Smooth muscle cell of the brain vasculature (primary cell): Measurements from ENCODE around the gene PRIM2.
"Not testable (repeated sequence)": the region's sequence is repeated elsewhere in the genome, so short reads cannot be mapped to it uniquely, and the experiment has no call there.

Source experiments
- DNase-seq: peaks from one replicate; pipeline ENCODE4 v3.0.0-alpha.2; 2012; ENCODE audit warnings: low read depth, low spot score

Gene PRIM2

GRCh38 chr6:57365076-57365583 is 47.7 kb downstream of the PRIM2 start:
- not testable (repeated sequence) for DNase-seq

DNA sequence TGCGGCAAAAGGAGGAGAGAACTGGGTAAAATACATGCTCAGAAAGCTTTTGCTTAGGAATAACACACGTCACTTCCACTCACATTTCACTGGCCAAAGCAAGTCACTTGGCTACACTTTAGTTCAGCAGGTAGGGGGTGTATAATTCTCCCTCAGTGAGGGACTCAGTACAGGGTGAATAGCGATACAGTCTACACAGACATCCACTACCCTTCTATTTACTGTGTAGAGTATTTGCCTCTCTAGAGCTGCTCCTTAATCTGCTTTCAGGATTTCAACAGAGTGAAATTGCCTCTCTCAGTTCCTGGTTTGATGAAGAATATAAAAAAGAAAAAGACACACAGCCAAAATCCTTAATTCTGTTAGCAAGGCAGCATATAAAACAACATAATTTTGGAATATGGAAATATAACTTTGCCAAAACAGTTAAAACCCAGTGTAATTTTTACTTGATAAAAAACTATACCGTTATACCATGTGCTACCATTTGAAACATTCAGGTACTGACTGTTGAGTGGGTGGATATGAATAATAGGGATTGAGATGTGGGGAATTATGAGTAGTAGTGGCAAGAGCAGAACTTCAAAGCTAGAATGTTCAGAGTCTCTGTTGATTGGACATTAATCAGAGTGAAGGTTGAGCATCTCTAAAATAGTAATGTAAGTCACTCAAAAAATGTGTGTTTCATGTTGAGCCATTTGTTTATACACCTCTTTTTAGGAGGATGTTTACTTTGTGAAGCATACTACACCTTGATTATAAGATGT is 51.7 kb downstream of the PRIM2 start:
- not testable (repeated sequence) for DNase-seq

- DNase-seq, result not testable (repeated sequence)
These were observed 54.3 kb downstream of the PRIM2 start for GRCh38 chr6:57371779-57372178.

- not testable (repeated sequence) for DNase-seq
These were observed 57.3 kb downstream of the PRIM2 start for GRCh38 chr6:57374764-57375163.

DNA sequence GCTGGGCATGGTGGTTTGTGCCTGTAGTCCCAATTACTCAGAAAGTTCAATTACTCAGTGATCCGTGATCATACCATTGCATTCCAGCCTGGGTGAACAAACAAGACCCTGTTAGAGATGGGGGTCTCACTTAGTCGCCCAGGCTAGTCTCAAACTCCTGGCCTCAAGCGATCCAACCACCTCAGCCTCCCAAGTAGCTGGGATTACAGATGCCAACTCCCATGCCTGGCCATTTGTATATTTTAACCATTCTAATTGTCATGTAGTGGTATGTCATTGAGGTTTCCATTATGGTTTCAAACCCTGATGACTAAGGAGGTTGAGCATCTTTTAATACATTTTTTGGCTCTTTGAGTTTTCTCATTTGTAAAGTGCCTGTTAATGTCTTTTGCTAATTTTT is 58.7 kb downstream of the PRIM2 start:
- DNase-seq, result not testable (repeated sequence)

DNA sequence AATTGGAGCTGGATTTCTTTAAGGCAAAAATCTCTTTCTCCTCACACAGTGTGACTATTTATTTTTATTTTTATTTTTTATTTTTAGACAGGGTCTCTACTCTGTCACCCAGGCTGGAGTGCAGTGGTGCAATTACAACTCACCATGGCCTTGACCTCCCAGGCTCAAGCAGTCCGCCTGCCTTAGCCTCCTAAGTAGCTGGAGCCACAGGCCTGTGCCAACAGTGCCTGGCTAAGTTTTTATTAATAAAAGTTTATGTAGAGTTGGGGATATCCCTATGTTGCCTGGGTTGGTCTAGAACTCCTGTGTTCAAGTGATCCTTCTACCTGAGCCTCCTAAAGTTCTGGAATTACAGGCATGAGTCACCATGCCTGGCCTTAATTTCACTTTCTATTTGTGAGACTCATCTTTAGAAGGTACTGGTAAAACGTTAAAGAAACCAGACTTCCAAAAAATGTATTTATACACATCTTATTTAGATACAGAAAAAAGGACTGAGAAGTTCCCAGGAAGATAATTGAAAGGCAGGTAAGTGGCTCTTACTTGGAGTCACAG is 71.7 kb downstream of the PRIM2 start:
- DNase-seq, result not testable (repeated sequence)

DNA sequence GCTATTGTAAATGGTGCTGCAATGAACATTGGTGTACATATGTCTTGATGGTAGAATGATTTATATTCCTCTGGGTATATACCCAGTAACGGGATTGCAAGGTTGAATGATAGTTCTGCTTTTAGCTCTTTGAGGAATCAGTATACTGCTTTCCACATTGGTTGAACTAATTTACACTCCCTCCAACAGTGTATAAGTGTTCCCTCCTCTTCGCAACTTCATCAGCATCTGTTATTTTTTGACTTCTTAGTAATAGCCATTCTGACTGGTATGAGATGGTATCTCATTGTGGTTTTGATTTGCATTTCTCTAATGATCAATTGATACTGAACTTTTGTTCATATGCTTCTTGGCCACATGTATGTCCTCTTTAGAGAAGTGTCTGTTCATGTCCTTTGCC is 73.4 kb downstream of the PRIM2 start:
- DNase-seq, result not testable (repeated sequence)

DNA sequence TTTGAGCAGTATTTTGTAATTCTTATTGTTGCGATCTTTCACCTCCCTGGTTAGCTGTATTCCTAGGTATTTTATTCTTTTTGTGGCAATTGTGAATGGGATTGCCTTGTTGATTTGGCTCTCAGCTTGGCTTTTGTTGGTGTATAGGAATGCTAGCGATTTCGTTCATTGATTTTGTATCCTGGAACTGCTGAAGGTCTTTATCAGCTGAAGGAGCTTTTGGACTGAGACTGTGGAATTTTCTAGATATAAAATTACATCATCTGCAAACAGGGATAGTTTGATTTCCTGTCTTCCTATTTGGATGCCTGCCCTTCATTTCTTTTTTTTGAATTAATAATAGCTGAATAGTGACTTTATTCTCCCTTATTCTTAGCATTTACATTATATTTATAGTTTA is 74.6 kb downstream of the PRIM2 start:
- not testable (repeated sequence) for DNase-seq

- DNase-seq, result not testable (repeated sequence)
These were observed 101.9 kb downstream of the PRIM2 start for GRCh38 chr6:57419341-57419740.

DNA sequence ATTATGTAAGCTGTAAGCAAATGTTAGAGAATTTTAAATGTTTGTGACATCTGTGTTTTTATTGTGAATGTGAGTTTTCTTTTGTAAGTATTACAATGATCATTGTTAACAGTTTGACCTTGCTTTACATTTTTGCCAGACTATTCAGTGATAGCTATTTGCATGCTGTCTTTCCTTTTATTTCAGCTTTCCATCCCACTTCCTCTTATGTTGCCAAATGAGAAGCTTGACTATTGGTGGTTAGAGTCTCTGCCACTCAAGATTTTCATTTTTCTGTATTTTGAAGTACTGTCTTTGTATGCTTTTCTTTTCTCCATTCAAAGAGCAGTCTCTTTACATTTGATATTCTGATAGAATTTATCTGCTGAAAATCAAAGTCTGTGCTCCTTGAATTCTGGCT is 104.1 kb downstream of the PRIM2 start:
- DNase-seq, result no peak

DNA sequence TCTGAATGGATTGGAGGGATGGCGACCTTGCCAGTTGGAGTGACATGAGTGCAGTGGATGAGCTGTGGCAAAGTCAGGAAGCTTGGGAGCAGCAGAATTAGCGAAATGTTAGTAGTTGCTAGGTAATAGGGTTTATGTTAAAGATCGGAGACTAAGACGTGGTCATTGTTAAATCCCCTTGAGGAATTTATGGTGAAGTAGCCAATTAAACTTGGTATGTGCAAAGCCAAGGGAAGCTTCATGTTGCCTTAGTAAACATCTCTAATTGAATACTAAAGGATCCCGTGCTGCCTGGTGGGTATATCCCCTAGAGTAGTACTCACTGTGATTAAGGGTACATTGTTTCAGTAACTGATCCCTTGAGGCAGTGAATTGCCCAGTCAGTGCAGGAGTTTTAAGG is 106.0 kb downstream of the PRIM2 start:
- DNase-seq, result no peak

DNA sequence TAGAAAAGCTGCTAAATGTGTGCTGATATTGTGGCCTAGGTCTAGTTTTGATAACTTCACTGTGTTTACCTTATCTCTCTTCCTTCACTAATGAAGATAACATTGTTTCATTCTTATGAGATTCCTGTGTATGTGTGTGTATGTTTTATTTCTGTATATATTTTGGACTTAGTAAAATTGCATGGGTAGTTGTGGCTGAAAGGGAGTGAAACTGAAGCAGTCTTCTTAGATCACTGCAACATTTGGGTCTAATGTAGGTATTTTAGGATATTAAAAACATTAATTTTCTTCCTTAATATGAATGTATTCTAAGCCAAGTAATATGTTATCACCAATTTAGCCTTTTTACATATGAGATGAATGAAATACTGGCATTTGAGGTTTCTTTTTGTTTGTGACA is 114.3 kb downstream of the PRIM2 start:
- not testable (repeated sequence) for DNase-seq

DNA sequence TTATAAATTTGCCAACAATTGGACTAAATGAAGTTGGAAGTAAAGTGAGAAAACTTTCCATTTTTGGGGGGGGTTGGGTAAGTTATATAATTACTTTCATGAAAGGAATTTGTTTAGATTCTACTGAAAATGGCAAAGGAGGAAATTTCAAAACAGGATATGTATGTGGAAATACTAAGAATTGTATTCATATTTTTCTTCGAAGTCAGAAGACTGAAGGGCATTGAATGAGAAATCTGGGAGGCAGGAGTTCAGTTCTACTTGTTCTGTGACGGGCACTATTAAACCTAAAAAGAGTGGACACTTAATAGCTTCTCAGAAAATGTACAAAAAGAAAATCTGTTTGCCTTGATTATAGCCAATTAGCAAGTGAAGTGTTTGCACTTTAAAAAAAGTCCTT is 114.7 kb downstream of the PRIM2 start:
- no peak for DNase-seq

GRCh38 chr6:57432919-57433684 is 115.7 kb downstream of the PRIM2 start:
- no peak for DNase-seq

- DNase-seq, result not testable (repeated sequence)
These were observed 116.4 kb downstream of the PRIM2 start for GRCh38 chr6:57433790-57434189.

- no peak for DNase-seq
These were observed 117.5 kb downstream of the PRIM2 start for GRCh38 chr6:57434944-57435343.

GRCh38 chr6:57435475-57436160 is 118.2 kb downstream of the PRIM2 start:
- DNase-seq, result no peak

DNA sequence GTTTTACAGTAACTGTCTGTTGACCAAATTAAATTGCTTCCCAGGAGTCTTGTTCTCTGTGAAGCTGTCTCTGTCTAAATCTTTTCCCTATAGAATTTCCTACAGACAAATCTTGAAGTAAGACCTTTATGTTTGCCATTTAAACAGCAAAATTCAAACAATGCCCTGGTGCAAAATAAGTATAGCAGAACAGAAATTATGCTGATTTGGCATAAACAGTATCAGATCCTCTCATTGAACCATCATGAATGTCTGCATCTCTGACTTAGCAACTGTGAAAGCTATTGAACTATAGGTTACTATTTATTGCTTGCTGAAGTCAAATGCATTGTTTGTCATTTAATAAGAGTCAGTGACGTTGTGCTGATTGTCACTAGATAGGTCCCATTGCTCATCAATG is 123.3 kb downstream of the PRIM2 start:
- DNase-seq, result not testable (repeated sequence)

DNA sequence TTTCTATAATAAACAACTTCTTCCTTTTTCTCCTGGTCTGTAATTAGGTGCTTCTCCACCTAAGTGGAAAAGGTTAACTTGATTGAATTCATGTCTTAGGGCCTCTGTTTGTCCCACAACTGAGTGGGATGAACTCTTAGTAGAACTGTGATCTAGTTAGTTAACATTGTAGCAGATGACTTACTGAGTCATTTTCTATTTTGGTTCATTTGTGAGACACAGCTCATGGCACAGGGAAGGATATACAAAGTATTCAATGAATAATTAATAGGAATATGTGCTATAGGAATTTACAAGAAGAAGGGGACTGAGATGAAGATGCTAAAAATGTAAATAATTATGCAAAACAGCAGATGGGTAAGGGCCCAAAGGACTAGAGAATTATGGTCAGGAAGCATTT is 124.7 kb downstream of the PRIM2 start:
- DNase-seq, result not testable (repeated sequence)

GRCh38 chr6:57443181-57443580 is 125.8 kb downstream of the PRIM2 start:
- not testable (repeated sequence) for DNase-seq

- not testable (repeated sequence) for DNase-seq
These were observed 127.4 kb downstream of the PRIM2 start for GRCh38 chr6:57444787-57445186.

- not testable (repeated sequence) for DNase-seq
These were observed 127.9 kb downstream of the PRIM2 start for GRCh38 chr6:57445379-57445778.
